Measurements from ENCODE around the gene GULP1.

DNA sequence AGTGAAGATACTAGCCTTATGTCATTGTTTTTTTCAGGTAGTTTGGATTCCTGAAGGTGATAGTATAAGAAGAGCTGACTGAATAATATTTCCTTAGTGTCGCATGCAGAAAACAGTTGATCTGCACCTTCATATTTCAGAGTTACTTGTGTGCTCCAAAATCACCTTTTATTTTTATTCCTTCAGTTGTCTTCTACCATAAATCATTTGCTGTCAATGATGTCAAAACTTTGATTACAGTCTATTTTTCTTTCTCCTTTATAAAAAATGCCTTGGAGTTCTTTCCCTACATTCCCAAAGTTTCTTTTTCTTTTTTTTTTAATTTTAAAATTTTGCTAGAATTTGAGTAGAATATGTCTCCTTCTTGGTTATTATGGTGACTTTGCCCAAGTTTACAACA is 142.3 kb downstream of the GULP1 start:
- TF ChIP-seq EZH2 (IDR thresholded peaks at IDR 0.05; ENCODE audit: low read length, missing control alignments), result no peak
- TF ChIP-seq, protein P1, sequence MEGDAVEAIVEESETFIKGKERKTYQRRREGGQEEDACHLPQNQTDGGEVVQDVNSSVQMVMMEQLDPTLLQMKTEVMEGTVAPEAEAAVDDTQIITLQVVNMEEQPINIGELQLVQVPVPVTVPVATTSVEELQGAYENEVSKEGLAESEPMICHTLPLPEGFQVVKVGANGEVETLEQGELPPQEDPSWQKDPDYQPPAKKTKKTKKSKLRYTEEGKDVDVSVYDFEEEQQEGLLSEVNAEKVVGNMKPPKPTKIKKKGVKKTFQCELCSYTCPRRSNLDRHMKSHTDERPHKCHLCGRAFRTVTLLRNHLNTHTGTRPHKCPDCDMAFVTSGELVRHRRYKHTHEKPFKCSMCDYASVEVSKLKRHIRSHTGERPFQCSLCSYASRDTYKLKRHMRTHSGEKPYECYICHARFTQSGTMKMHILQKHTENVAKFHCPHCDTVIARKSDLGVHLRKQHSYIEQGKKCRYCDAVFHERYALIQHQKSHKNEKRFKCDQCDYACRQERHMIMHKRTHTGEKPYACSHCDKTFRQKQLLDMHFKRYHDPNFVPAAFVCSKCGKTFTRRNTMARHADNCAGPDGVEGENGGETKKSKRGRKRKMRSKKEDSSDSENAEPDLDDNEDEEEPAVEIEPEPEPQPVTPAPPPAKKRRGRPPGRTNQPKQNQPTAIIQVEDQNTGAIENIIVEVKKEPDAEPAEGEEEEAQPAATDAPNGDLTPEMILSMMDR (conservative IDR thresholded peaks at IDR 0.05 in 1 of 2, IDR thresholded peaks at IDR 0.05 in 1 of 2; ENCODE audit: low read depth in 1 of 2, low read length in 2 of 2), result no peak
